Left lung (tissue), 10 donors: Measurements from ENCODE around the gene KCNH4. TPM values are rescaled to one million over a fixed set of nuclear protein-coding genes. Genes with fewer than 3 reads are reported as not detected.

Experiments
- ATAC-seq: fragments of 200-7000 bp; cut with Tn5 transposase; one replicate; pipeline ENCODE4 v1.9.1; 2020; ENCODE audit warnings: moderate library complexity
- DNase-seq, 4 donors: peaks; one replicate each; pipeline ENCODE4 v3.0.0-alpha.2; 2013 to 2020
- H3K27ac ChIP-seq, 2 donors: fragments of 200-600 bp; sonication (generic) in 1 of 2; one replicate each; pipeline versions ENCODE4 v1.5.0 to v1.8.0; 2020 to 2021
- H3K27me3 ChIP-seq, 2 donors: fragments of 200-600 bp; sonication (generic) in 1 of 2; one replicate each; pipeline versions ENCODE4 v1.5.0 to v1.8.0; 2020 to 2021
- H3K36me3 ChIP-seq, 2 donors: fragments of 200-600 bp; sonication (generic) in 1 of 2; one replicate each; pipeline versions ENCODE4 v1.5.0 to v1.8.0; 2020 to 2021
- H3K4me1 ChIP-seq, 2 donors: fragments of 200-600 bp; one replicate each; pipeline ENCODE4 v1.8.0; 2021
- H3K4me3 ChIP-seq, 2 donors: fragments of 200-600 bp; sonication (generic) in 1 of 2; one replicate each; pipeline versions ENCODE4 v1.5.0 to v1.8.0; 2020 to 2021; ENCODE audit warnings: mild to moderate bottlenecking in 1 of 2
- H3K9me3 ChIP-seq, 2 donors: fragments of 200-600 bp; sonication (generic) in 1 of 2; one replicate each; pipeline versions ENCODE4 v1.5.0 to v1.8.0; 2020 to 2021
- intact Hi-C, 2 donors: fragments of 100-400 bp; cut with DNase I; formaldehyde crosslinking; loops; one replicate each; pipeline versions ENCODE4 v1.11.2 to v1.14.2; 2022
- polyA plus RNA-seq, 6 donors: library from polyadenylated mRNA; unstranded; fragments of 120-200 nt; gene quantifications; one replicate each; pipeline ENCODE4 v1.2.1, GENCODE V29; 2013; ENCODE audit not compliant: insufficient read length in 6 of 6
- total RNA-seq, 2 donors: library from RNA; stranded (reverse); fragmentation: NEBNext Ultra II Directional; extraction: Animal tissue kit (Norgen Biotek cat#: 25700); gene quantifications; one replicate each; pipeline ENCODE4 v1.2.1, GENCODE V29; 2021
- TF ChIP-seq, protein P1 (sequence below), 2 donors: fragments of 200-600 bp; sonication (generic) in 1 of 2; IDR thresholded peaks; one replicate each; pipeline versions ENCODE4 v1.5.0 to v1.8.0; 2021; ENCODE audit warnings: antibody characterized with exemption in 2 of 2
- donor health status: DM: no; HTN: yes; CAD: no.
- donor health status: DM: no; HTN: no; CAD: no.

KCNH4 gene
- total and polyA plus RNA-seq, 8 donors, result 0.03 to 0.16 (median 0.04) TPM; not detected in 2

DNA sequence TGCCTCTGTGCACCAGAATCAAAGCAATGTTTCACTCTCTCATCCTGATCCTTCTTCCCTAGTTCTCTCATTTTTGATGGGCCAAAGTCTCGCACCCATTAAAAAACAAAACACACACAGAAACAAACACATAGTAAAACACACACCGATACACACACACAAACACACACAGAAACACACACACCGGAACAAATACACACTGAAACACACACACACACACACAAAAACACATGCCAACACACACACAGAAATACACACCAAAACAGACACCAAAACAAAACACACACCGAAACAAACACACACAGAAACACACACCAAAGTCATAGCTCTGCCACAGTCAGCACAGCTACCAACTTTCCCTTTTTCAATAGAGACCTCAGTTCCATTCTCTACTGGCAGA lies 49.7 kb downstream of the KCNH4 start:
- DNase-seq, result no peak
- intact Hi-C loops, result no loop called here
- Histone ChIP-seq H3K4me1 (peaks cover 44 to 77% of the 10 kb centered on the region in 2 donors), H3K4me3 (no peak overlapping the region), H3K9me3 (no peaks in the 10 kb centered on the region), H3K36me3 (peaks cover 0 to 43% of the 10 kb centered on the region in 2 donors), H3K27me3 (no peaks in the 10 kb centered on the region), H3K27ac (peak overlapping the region; percentile 84 to 90)
- no peak for ATAC-seq
- TF ChIP-seq, protein P1, sequence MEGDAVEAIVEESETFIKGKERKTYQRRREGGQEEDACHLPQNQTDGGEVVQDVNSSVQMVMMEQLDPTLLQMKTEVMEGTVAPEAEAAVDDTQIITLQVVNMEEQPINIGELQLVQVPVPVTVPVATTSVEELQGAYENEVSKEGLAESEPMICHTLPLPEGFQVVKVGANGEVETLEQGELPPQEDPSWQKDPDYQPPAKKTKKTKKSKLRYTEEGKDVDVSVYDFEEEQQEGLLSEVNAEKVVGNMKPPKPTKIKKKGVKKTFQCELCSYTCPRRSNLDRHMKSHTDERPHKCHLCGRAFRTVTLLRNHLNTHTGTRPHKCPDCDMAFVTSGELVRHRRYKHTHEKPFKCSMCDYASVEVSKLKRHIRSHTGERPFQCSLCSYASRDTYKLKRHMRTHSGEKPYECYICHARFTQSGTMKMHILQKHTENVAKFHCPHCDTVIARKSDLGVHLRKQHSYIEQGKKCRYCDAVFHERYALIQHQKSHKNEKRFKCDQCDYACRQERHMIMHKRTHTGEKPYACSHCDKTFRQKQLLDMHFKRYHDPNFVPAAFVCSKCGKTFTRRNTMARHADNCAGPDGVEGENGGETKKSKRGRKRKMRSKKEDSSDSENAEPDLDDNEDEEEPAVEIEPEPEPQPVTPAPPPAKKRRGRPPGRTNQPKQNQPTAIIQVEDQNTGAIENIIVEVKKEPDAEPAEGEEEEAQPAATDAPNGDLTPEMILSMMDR (IDR thresholded peaks at IDR 0.05), result no peak

DNA sequence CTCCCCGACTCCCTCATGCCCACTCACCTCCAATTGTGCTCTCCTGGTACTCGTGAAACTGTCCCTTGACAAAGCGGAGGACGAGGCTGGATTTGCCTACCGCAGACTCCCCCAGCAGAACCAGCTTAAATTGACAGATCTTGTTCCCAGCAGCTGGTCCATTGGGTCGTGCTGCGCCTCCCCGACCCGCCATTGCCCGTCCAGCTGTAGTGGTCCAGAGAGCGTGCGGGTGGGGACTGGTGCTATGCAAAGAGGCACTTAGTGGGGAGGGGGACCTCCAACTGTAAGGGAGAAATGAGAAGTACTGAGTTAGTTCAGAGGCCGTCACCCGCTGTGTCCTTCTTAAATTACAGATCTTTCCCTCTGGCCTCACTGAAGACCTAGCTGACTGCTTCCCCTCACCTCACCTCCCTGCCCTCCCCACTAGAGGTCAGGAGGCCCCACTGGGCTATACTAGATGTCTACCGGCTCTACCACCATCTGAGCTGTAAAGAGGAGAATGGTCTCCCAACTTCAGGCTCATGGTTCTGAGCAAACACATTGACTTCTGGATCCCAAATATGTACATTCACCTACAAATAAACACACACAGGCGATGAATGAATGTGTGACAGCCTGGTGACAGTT lies 50.5 kb downstream of the KCNH4 start:
- no peak for ATAC-seq
- H3K4me3 ChIP-seq, result no peak overlapping the region
- TF ChIP-seq, protein P1 (IDR thresholded peaks at IDR 0.05), result no peak
- H3K4me1 ChIP-seq, result peaks cover 35 to 69% of the 10 kb centered on the region in 2 donors
- H3K9me3 ChIP-seq, result no peaks in the 10 kb centered on the region
- no peak for DNase-seq
- intact Hi-C loops, result no loop called here
- H3K36me3 ChIP-seq, result peaks cover 0 to 51% of the 10 kb centered on the region in 2 donors
- no peaks in the 10 kb centered on the region for H3K27me3 ChIP-seq
- peak overlapping the region; percentile 84 to 90 for H3K27ac ChIP-seq

DNA sequence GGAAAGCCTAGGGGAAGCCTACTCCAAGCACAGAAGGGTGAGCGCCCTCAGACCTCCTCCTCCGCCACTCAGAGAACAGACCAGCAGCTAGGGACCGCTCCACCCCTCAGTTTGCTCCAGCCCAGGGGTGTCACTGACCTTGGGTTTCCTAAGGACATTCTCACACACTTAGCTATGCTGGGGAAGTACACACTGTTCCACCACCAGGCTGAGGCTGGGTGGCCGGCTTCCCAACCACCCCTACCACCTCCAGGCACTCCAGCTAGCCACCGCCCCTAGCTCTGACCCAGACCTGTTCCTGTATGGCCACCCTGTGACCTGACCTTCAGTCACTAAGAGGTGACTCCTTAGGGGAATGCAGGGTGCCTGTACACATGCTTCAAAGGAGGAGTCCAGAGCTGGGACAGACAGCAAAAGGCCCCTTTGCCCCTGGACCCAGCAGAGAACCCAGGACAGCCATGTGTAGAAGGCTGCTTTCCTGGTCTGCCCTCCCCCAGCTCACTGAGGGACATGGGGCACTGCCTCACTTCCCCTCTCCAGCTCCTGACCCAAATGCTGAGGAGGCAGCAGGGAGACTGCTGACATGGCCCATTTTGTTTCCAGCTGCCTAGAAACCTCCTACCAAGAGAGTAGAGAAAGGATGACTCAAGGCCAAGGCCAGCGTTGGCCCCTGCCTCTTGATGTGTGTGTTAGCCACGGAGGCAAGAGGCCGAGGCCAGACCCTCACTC lies 51.7 kb downstream of the KCNH4 start:
- DNase-seq (peak in 1 of 4 donors; percentile 59), ATAC-seq (peak; percentile 16)
- Histone ChIP-seq H3K4me1 (peaks cover 27 to 57% of the 10 kb centered on the region in 2 donors), H3K27ac (peak overlapping the region; percentile 14 to 90), H3K36me3 (peaks cover 0 to 63% of the 10 kb centered on the region in 2 donors), H3K27me3 (no peaks in the 10 kb centered on the region), H3K4me3 (no peak overlapping the region), H3K9me3 (no peaks in the 10 kb centered on the region)
- TF ChIP-seq, protein P1 (IDR thresholded peaks at IDR 0.05), result no peak
- intact Hi-C loops, result no loop called here

DNA sequence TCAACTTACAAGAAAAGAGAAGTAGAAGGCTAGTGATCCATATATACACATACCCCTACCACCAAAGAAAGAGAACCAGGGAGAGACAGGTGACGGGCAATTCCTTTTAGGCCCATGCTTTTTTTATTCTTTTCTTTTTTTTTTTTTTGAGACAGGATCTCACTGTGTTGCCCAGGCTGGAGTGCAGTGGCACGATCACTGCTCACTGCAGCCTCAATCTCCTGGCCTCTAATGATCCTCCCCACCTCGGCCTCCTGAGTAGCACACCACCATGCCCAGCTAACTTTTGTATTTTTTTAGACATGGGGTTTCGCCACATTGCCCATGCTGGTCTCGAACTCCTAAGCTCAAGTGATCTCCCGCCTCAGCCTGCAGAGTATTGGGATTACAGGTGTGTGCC lies 53.5 kb downstream of the KCNH4 start:
- Histone ChIP-seq H3K27me3 (no peaks in the 10 kb centered on the region), H3K9me3 (no peaks in the 10 kb centered on the region), H3K27ac (peak overlapping the region in 1 of 2 donors; percentile 13), H3K4me3 (no peak overlapping the region), H3K36me3 (peaks cover 0 to 75% of the 10 kb centered on the region in 2 donors), H3K4me1 (peaks cover 8 to 43% of the 10 kb centered on the region in 2 donors)
- ATAC-seq (no peak), DNase-seq (no peak)
- TF ChIP-seq, protein P1 (IDR thresholded peaks at IDR 0.05), result no peak
- intact Hi-C loops, result no loop called here

DNA sequence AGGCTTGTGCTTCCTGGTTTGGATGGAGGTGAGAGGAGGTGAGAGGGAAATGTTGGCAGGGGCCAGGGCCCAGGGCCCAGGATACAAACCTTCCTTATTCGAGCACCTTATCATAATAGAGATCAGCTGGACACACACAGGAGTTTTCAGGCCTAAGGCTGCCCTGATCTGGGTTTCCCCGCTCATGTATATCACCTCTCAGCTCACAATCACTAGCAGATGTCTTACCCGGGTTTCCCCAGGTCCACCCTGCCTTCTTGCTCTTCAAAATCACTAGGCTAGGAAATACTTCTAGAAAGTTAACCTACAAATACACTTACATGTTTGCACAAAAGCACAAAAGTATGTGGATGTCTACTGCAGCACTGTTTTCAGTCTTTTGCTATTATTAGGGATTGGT lies 54.1 kb downstream of the KCNH4 start:
- Histone ChIP-seq H3K4me3 (no peak overlapping the region), H3K4me1 (peaks cover 4 to 42% of the 10 kb centered on the region in 2 donors), H3K27me3 (no peaks in the 10 kb centered on the region), H3K9me3 (no peaks in the 10 kb centered on the region), H3K27ac (peak overlapping the region in 1 of 2 donors; percentile 13), H3K36me3 (peaks cover 0 to 76% of the 10 kb centered on the region in 2 donors)
- DNase-seq (no peak), ATAC-seq (no peak)
- TF ChIP-seq, protein P1 (IDR thresholded peaks at IDR 0.05), result no peak
- intact Hi-C loops, result no loop called here
